Tibial nerve (tissue), 3 donors: Measurements from ENCODE around the gene C5orf34.

ENCODE experiments used
- CTCF ChIP-seq, 5 experiments: fragments of 200-600 bp in 3 of 5; fragments of 450-650 bp in 2 of 5; sonication (generic) in 3 of 5; IDR thresholded peaks; one replicate each; pipeline ENCODE4 v1.5.1; 2016 to 2019; ENCODE audit warnings: antibody characterized with exemption in 5 of 5, mild to moderate bottlenecking in 3 of 5, moderate library complexity in 2 of 5
- POLR2A ChIP-seq, 2 donors: fragments of 450-650 bp; IDR thresholded peaks; one replicate each; pipeline ENCODE4 v1.6.1; 2017; ENCODE audit warnings: antibody characterized with exemption in 2 of 2, mild to moderate bottlenecking in 2 of 2, moderate library complexity in 2 of 2

- TF ChIP-seq CTCF (IDR thresholded peaks at IDR 0.05) (no peak), POLR2A (IDR thresholded peaks at IDR 0.05) (no peak)
These were observed 36.8 kb upstream of the C5orf34 start for GRCh38 chr5:43551731-43552130.
